ENCODE results near the gene CENPB.

The CENPB gene

DNA sequence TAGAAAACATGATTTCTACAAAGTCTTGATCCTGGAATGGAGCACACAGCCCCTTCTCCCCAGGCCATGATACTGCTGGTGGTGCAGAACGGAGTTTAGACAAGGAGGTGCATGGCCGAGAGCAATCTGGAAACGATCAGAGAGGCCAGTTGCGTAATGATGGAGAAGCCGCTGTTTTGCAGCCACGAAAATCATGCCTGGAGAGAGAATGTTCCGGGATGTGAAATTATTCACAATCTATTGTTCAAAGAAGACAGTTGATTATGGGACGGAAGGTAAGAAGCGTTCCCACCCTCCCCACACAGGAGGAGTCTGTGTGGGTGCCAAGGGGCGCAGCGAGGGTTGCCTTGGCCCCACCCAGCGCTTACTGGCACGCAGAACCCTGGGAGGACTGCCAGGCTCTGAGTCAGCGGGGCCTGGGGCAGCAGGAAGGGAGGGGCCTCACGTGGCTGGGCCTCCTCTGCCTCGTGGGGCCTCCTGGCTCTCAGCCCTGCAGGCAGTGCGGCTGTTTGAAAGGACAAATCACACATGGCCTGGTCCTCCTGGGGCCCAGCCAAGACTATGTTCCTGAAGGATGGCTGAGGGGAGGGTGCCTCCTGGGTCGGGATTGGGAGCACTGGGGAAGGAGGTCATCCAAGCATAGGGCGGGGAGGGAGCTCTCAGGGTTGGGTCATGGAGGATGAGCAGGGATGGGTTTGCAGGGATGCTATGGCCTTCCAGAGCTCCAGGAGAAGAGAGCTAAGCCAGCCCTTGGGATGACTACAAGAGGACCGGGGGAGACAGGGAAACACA is 25.1 kb upstream of the CENPB start:
- peak overlapping the region; percentile 63 to 98 for H3K18ac ChIP-seq (ENCODE audit: low read depth in 1 of 2, low read length in 2 of 2)
- H3K79me1 ChIP-seq (replicated peaks; ENCODE audit: low read length, poor library complexity, severe bottlenecking), result no peaks in the 10 kb centered on the region
- DNase-seq, result peak; percentile 99
- H3K9ac ChIP-seq (ENCODE audit: low read length), result peak overlapping the region; percentile 90
- H2AK5ac ChIP-seq (ENCODE audit: low read length, severe bottlenecking), result peak overlapping the region; percentile 98
- H3K4me1 ChIP-seq (ENCODE audit: control insufficient read depth, insufficient read depth, low read depth, low read length), result peaks cover 20% of the 10 kb centered on the region
- no peak overlapping the region for H3K14ac ChIP-seq (ENCODE audit: low read length in 2 of 2)
- H4K8ac ChIP-seq (ENCODE audit: low read length), result peak overlapping the region; percentile 88
- H2BK120ac ChIP-seq (ENCODE audit: low read depth, low read length), result peak overlapping the region; percentile 93
- H3K27ac ChIP-seq (ENCODE audit: low read length, poor library complexity, severe bottlenecking), result peak overlapping the region; percentile 79
- peak overlapping the region; percentile 66 for H2BK5ac ChIP-seq (ENCODE audit: low read depth, low read length, poor library complexity, severe bottlenecking)
- H3K4me3 ChIP-seq (ENCODE audit: insufficient read depth in 1 of 2, low read depth in 1 of 2, low read length in 2 of 2), result peak overlapping the region in 1 of 2 experiments; percentile 76
- 13% methylated on average over 18 of the region's 20 CpGs for WGBS
- H2BK15ac ChIP-seq (ENCODE audit: low read depth, poor library complexity, severe bottlenecking), result no peak overlapping the region
- H4K91ac ChIP-seq (ENCODE audit: low read length), result peak overlapping the region; percentile 99
- no peaks in the 10 kb centered on the region for H3K36me3 ChIP-seq (ENCODE audit: control insufficient read depth in 1 of 2, insufficient read depth in 2 of 2, low read depth in 1 of 2, low read length in 2 of 2)
- H3K27me3 ChIP-seq (ENCODE audit: control insufficient read depth in 1 of 2, insufficient read depth in 1 of 2, low read length in 2 of 2), result no peaks in the 10 kb centered on the region
- no peak overlapping the region for H3K23ac ChIP-seq (ENCODE audit: low read length in 2 of 2)
- peak overlapping the region; percentile 73 to 99 for H3K4ac ChIP-seq (ENCODE audit: low read depth in 1 of 2, low read length in 2 of 2)
- H2AFZ ChIP-seq (ENCODE audit: low read depth, low read length), result no peak overlapping the region
- H2BK12ac ChIP-seq (ENCODE audit: low read length in 2 of 2), result peak overlapping the region; percentile 32 to 99
- no peaks in the 10 kb centered on the region for H3K9me3 ChIP-seq (ENCODE audit: control insufficient read depth, low read length)
- H3K4me2 ChIP-seq (ENCODE audit: low read length, poor library complexity, severe bottlenecking), result peak overlapping the region; percentile 39

DNA sequence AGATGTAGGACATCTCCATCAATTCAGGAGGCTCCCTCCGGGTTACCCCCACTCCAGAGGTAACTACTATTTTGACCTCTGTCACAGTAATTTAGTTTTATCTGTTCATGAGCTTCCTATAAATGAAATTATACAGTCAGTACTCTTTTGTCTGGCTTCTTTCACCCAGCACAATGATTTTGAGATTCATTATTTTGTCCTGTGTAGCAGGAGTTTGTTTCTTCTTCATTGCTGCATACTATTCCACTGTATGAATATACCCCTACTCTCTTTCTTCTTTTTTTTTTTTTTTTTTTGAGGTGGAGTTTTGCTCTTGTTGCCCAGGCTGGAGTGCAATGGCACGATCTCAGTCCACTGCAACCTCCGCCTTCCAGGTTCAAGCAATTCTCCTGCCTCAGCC is 22.0 kb upstream of the CENPB start:
- Histone ChIP-seq H3K14ac (ENCODE audit: low read length in 2 of 2) (no peak overlapping the region), H4K8ac (ENCODE audit: low read length) (no peak overlapping the region), H2BK5ac (ENCODE audit: low read depth, low read length, poor library complexity, severe bottlenecking) (no peak overlapping the region), H2AK5ac (ENCODE audit: low read length, severe bottlenecking) (peak overlapping the region; percentile 87), H3K9me3 (ENCODE audit: control insufficient read depth, low read length) (no peaks in the 10 kb centered on the region), H3K23ac (ENCODE audit: low read length in 2 of 2) (no peak overlapping the region), H3K4ac (ENCODE audit: low read depth in 1 of 2, low read length in 2 of 2) (peak overlapping the region in 1 of 2 experiments; percentile 98), H4K91ac (ENCODE audit: low read length) (peak overlapping the region; percentile 81), H2BK120ac (ENCODE audit: low read depth, low read length) (no peak overlapping the region), H3K9ac (ENCODE audit: low read length) (peak overlapping the region; percentile 90), H3K4me1 (ENCODE audit: control insufficient read depth, insufficient read depth, low read depth, low read length) (peaks cover 27% of the 10 kb centered on the region), H3K27ac (ENCODE audit: low read length, poor library complexity, severe bottlenecking) (peak overlapping the region; percentile 82), H3K79me1 (replicated peaks; ENCODE audit: low read length, poor library complexity, severe bottlenecking) (no peaks in the 10 kb centered on the region), H2BK15ac (ENCODE audit: low read depth, poor library complexity, severe bottlenecking) (no peak overlapping the region), H2BK12ac (ENCODE audit: low read length in 2 of 2) (peak overlapping the region in 1 of 2 experiments; percentile 67), H3K36me3 (ENCODE audit: control insufficient read depth in 1 of 2, insufficient read depth in 2 of 2, low read depth in 1 of 2, low read length in 2 of 2) (peaks cover 22 to 27% of the 10 kb centered on the region in 2 experiments), H2AFZ (ENCODE audit: low read depth, low read length) (no peak overlapping the region), H3K18ac (ENCODE audit: low read depth in 1 of 2, low read length in 2 of 2) (peak overlapping the region in 1 of 2 experiments; percentile 88), H3K4me3 (ENCODE audit: insufficient read depth in 1 of 2, low read depth in 1 of 2, low read length in 2 of 2) (peak overlapping the region in 1 of 2 experiments; percentile 49), H3K4me2 (ENCODE audit: low read length, poor library complexity, severe bottlenecking) (no peak overlapping the region), H3K27me3 (ENCODE audit: control insufficient read depth in 1 of 2, insufficient read depth in 1 of 2, low read length in 2 of 2) (no peaks in the 10 kb centered on the region)
- no peak for DNase-seq
- WGBS, result 95% methylated on average over 2 of the region's 3 CpGs

GRCh38 chr20:3804781-3805180 is 18.2 kb upstream of the CENPB start:
- Histone ChIP-seq H3K27ac (ENCODE audit: low read length, poor library complexity, severe bottlenecking) (no peak overlapping the region), H3K18ac (ENCODE audit: low read depth in 1 of 2, low read length in 2 of 2) (peak overlapping the region; percentile 31 to 92), H2BK15ac (ENCODE audit: low read depth, poor library complexity, severe bottlenecking) (no peak overlapping the region), H3K23ac (ENCODE audit: low read length in 2 of 2) (peak overlapping the region in 1 of 2 experiments; percentile 17), H3K4ac (ENCODE audit: low read depth in 1 of 2, low read length in 2 of 2) (peak overlapping the region in 1 of 2 experiments; percentile 75), H2AFZ (ENCODE audit: low read depth, low read length) (no peak overlapping the region), H3K9ac (ENCODE audit: low read length) (peak overlapping the region; percentile 90), H4K91ac (ENCODE audit: low read length) (peak overlapping the region; percentile 60), H3K27me3 (ENCODE audit: control insufficient read depth in 1 of 2, insufficient read depth in 1 of 2, low read length in 2 of 2) (no peaks in the 10 kb centered on the region), H3K4me3 (ENCODE audit: insufficient read depth in 1 of 2, low read depth in 1 of 2, low read length in 2 of 2) (no peak overlapping the region), H3K79me1 (replicated peaks; ENCODE audit: low read length, poor library complexity, severe bottlenecking) (peaks cover 8% of the 10 kb centered on the region), H2AK5ac (ENCODE audit: low read length, severe bottlenecking) (no peak overlapping the region), H3K14ac (ENCODE audit: low read length in 2 of 2) (peak overlapping the region in 1 of 2 experiments; percentile 35), H4K8ac (ENCODE audit: low read length) (no peak overlapping the region), H3K4me1 (ENCODE audit: control insufficient read depth, insufficient read depth, low read depth, low read length) (peaks cover 25% of the 10 kb centered on the region), H3K9me3 (ENCODE audit: control insufficient read depth, low read length) (no peaks in the 10 kb centered on the region), H3K36me3 (ENCODE audit: control insufficient read depth in 1 of 2, insufficient read depth in 2 of 2, low read depth in 1 of 2, low read length in 2 of 2) (peaks cover 55 to 65% of the 10 kb centered on the region in 2 experiments), H2BK120ac (ENCODE audit: low read depth, low read length) (peak overlapping the region; percentile 88), H3K4me2 (ENCODE audit: low read length, poor library complexity, severe bottlenecking) (no peak overlapping the region), H2BK5ac (ENCODE audit: low read depth, low read length, poor library complexity, severe bottlenecking) (no peak overlapping the region), H2BK12ac (ENCODE audit: low read length in 2 of 2) (peak overlapping the region in 1 of 2 experiments; percentile 90)
- 97% methylated on average over 9 of the region's 11 CpGs for WGBS
- no peak for DNase-seq

DNA sequence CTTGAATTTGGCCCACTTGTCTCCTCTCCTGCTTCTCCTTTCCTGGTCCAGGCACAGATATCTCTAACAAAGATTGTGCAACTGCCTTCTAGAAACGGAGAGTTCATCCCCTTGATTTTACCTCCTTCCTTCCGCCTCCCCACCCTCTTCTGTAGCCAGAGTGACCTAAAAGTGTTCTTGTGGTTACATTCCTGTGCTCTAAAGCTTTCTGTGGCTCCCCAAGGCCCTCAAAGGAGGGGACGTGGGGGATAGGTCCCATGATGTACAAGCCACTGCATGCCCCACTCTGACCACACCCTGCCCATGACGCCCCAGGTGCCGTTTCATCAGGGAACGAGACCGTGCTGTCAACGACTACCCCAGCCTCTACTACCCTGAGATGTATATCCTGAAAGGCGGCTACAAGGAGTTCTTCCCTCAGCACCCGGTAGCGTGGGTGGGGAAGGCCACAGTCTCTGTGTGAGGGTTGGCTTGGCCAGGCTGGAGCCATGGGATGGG is 17.8 kb upstream of the CENPB start:
- DNase-seq, result no peak

More for the DNA sequence above, 17.8 kb upstream of the CENPB start:
- 90% methylated on average over 7 of the region's 11 CpGs for WGBS
- peaks cover 10% of the 10 kb centered on the region for H3K79me1 ChIP-seq (replicated peaks; ENCODE audit: low read length, poor library complexity, severe bottlenecking)
- H3K14ac ChIP-seq (ENCODE audit: low read length in 2 of 2), result peak overlapping the region in 1 of 2 experiments; percentile 26
- peaks cover 55 to 69% of the 10 kb centered on the region in 2 experiments for H3K36me3 ChIP-seq (ENCODE audit: control insufficient read depth in 1 of 2, insufficient read depth in 2 of 2, low read depth in 1 of 2, low read length in 2 of 2)
- H2BK15ac ChIP-seq (ENCODE audit: low read depth, poor library complexity, severe bottlenecking), result peak overlapping the region; percentile 3
- no peak overlapping the region for H2AFZ ChIP-seq (ENCODE audit: low read depth, low read length)
- H3K27ac ChIP-seq (ENCODE audit: low read length, poor library complexity, severe bottlenecking), result no peak overlapping the region
- H3K4me2 ChIP-seq (ENCODE audit: low read length, poor library complexity, severe bottlenecking), result no peak overlapping the region
- peak overlapping the region in 1 of 2 experiments; percentile 76 for H2BK12ac ChIP-seq (ENCODE audit: low read length in 2 of 2)
- H2BK120ac ChIP-seq (ENCODE audit: low read depth, low read length), result no peak overlapping the region
- H3K4ac ChIP-seq (ENCODE audit: low read depth in 1 of 2, low read length in 2 of 2), result peak overlapping the region in 1 of 2 experiments; percentile 17
- H3K4me3 ChIP-seq (ENCODE audit: insufficient read depth in 1 of 2, low read depth in 1 of 2, low read length in 2 of 2), result no peak overlapping the region
- H3K18ac ChIP-seq (ENCODE audit: low read depth in 1 of 2, low read length in 2 of 2), result peak overlapping the region; percentile 34 to 69
- H3K27me3 ChIP-seq (ENCODE audit: control insufficient read depth in 1 of 2, insufficient read depth in 1 of 2, low read length in 2 of 2), result no peaks in the 10 kb centered on the region
- H3K9ac ChIP-seq (ENCODE audit: low read length), result no peak overlapping the region
- H2AK5ac ChIP-seq (ENCODE audit: low read length, severe bottlenecking), result no peak overlapping the region
- no peak overlapping the region for H2BK5ac ChIP-seq (ENCODE audit: low read depth, low read length, poor library complexity, severe bottlenecking)
- H3K9me3 ChIP-seq (ENCODE audit: control insufficient read depth, low read length), result no peaks in the 10 kb centered on the region
- H3K4me1 ChIP-seq (ENCODE audit: control insufficient read depth, insufficient read depth, low read depth, low read length), result peaks cover 30% of the 10 kb centered on the region
- H4K91ac ChIP-seq (ENCODE audit: low read length), result peak overlapping the region; percentile 55
- no peak overlapping the region for H4K8ac ChIP-seq (ENCODE audit: low read length)
- no peak overlapping the region for H3K23ac ChIP-seq (ENCODE audit: low read length in 2 of 2)

Measured in mesenchymal stem cell (in vitro differentiated cells and primary cell).